Neutrophil (primary cell): ENCODE measurements around the gene PPP4R2.

Experiments
- H3K27ac ChIP-seq: fragments of 200-600 bp; sonication (generic); 2 replicates; pipeline ENCODE4 v1.5.1; 2016; ENCODE audit warnings: mild to moderate bottlenecking, moderate library complexity
- H3K27me3 ChIP-seq: fragments of 200-600 bp; sonication (generic); 2 replicates; pipeline ENCODE4 v1.6.0; 2016; ENCODE audit warnings: mild to moderate bottlenecking
- H3K36me3 ChIP-seq: fragments of 200-600 bp; sonication (generic); 2 replicates; pipeline ENCODE4 v1.5.1; 2017
- H3K4me1 ChIP-seq, 2 experiments: fragments of 200-600 bp in 1 of 2; sonication (generic) in 1 of 2; 1 replicate in 1 of 2; 2 replicates in 1 of 2; pipeline versions ENCODE4 v1.5.1 to v1.6.1; 2013 to 2016; ENCODE audit warnings: low read depth in 1 of 2, low read length in 1 of 2, mild to moderate bottlenecking in 1 of 2, moderate library complexity in 1 of 2; ENCODE audit not compliant: control insufficient read depth in 1 of 2, insufficient read depth in 1 of 2
- H3K4me3 ChIP-seq, 2 experiments: fragments of 200-600 bp in 1 of 2; sonication (generic) in 1 of 2; 1 replicate in 1 of 2; 2 replicates in 1 of 2; pipeline ENCODE4 v1.5.1; 2013 to 2016; ENCODE audit warnings: low read depth in 1 of 2, low read length in 1 of 2, mild to moderate bottlenecking in 1 of 2, moderate library complexity in 1 of 2
- H3K9me3 ChIP-seq: fragments of 200-600 bp; sonication (generic); 2 replicates; pipeline ENCODE4 v1.5.1; 2016
- CTCF ChIP-seq: fragments of 200-600 bp; sonication (generic); IDR thresholded peaks from 2 replicates; pipeline ENCODE4 v1.5.1; 2016; ENCODE audit warnings: antibody characterized with exemption

PPP4R2 gene

GRCh38 chr3:73094129-73094528 is 97.5 kb downstream of the PPP4R2 start:
- Histone ChIP-seq H3K9me3 (no peaks in the 10 kb centered on the region), H3K4me3 (peak overlapping the region; percentile 27 to 38), H3K36me3 (no peaks in the 10 kb centered on the region), H3K4me1 (peaks cover 21 to 22% of the 10 kb centered on the region in 2 experiments), H3K27me3 (no peaks in the 10 kb centered on the region), H3K27ac (peak overlapping the region; percentile 48)
- no peak for TF ChIP-seq CTCF

- H3K9me3 ChIP-seq = no peaks in the 10 kb centered on the region
- H3K27ac ChIP-seq = no peak overlapping the region
These were observed 98.3 kb downstream of the PPP4R2 start for GRCh38 chr3:73094951-73095350.

GRCh38 chr3:73096169-73096568 is 99.6 kb downstream of the PPP4R2 start:
- no peak for TF ChIP-seq CTCF

More at GRCh38 chr3:73094951-73095350, 98.3 kb downstream of the PPP4R2 start:
- Histone ChIP-seq H3K36me3 (no peaks in the 10 kb centered on the region), H3K4me3 (no peak overlapping the region), H3K4me1 (peaks cover 21 to 22% of the 10 kb centered on the region in 2 experiments), H3K27me3 (no peaks in the 10 kb centered on the region)
- TF ChIP-seq CTCF = no peak

GRCh38 chr3:73098026-73098425 is 101.4 kb downstream of the PPP4R2 start:
- Histone ChIP-seq H3K9me3 (no peaks in the 10 kb centered on the region), H3K27ac (no peak overlapping the region), H3K27me3 (no peaks in the 10 kb centered on the region), H3K4me3 (no peak overlapping the region), H3K4me1 (peaks cover 21 to 25% of the 10 kb centered on the region in 2 experiments), H3K36me3 (no peaks in the 10 kb centered on the region)
- TF ChIP-seq CTCF = no peak

More at GRCh38 chr3:73096169-73096568, 99.6 kb downstream of the PPP4R2 start:
- H3K4me3 ChIP-seq = no peak overlapping the region
- H3K36me3 ChIP-seq = no peaks in the 10 kb centered on the region
- no peaks in the 10 kb centered on the region for H3K27me3 ChIP-seq
- no peaks in the 10 kb centered on the region for H3K9me3 ChIP-seq
- no peak overlapping the region for H3K27ac ChIP-seq
- H3K4me1 ChIP-seq = peaks cover 21 to 25% of the 10 kb centered on the region in 2 experiments

- TF ChIP-seq CTCF = no peak
- no peak overlapping the region for H3K27ac ChIP-seq
- H3K4me3 ChIP-seq = no peak overlapping the region
- H3K9me3 ChIP-seq = no peaks in the 10 kb centered on the region
- H3K4me1 ChIP-seq = peaks cover 14 to 18% of the 10 kb centered on the region in 2 experiments
- no peaks in the 10 kb centered on the region for H3K27me3 ChIP-seq
- H3K36me3 ChIP-seq = no peaks in the 10 kb centered on the region
These were observed 102.3 kb downstream of the PPP4R2 start for GRCh38 chr3:73098873-73099272.
